Activated T-helper 1 cell treated with Interleukin-2 at 50 U/mL for 16 hours (primary cell): ENCODE results near the gene PMEL.
"Not testable (repeated sequence)": the region's sequence is repeated elsewhere in the genome, so short reads cannot be mapped to it uniquely, and the experiment has no call there.

ENCODE experiments used
- DNase-seq: peaks from one replicate; pipeline ENCODE4 v3.0.0-alpha.2; 2020; ENCODE audit warnings: low read depth

Gene PMEL

GRCh38 chr12:55965941-55966407 lies at the start of gene PMEL:
Gene PMEL (minus strand): TSS chr12:55966042. CDS start chr12:55966011, 31 bp downstream.
- DNase-seq = no peak

GRCh38 chr12:56014205-56014604 lies 48.4 kb upstream of the PMEL start:
- DNase-seq = no peak

- no peak for DNase-seq
Measured at GRCh38 chr12:56013482-56013881, 47.6 kb upstream of the PMEL start.

GRCh38 chr12:56011509-56012090 lies 45.8 kb upstream of the PMEL start:
- no peak for DNase-seq

GRCh38 chr12:56010111-56010570 lies 44.3 kb upstream of the PMEL start:
- DNase-seq = no peak

- DNase-seq = peak; percentile 56
Measured at GRCh38 chr12:56007564-56008559, 42.0 kb upstream of the PMEL start.

- DNase-seq = no peak
Measured at GRCh38 chr12:56004211-56004610, 38.4 kb upstream of the PMEL start.

- not testable (repeated sequence) for DNase-seq
Measured at GRCh38 chr12:56003376-56003775, 37.5 kb upstream of the PMEL start.

GRCh38 chr12:56001487-56002100 lies 35.8 kb upstream of the PMEL start:
- no peak for DNase-seq

GRCh38 chr12:55999999-56000540 lies 34.2 kb upstream of the PMEL start:
- not testable (repeated sequence) for DNase-seq

- not testable (repeated sequence) for DNase-seq
Measured at GRCh38 chr12:55999522-55999921, 33.7 kb upstream of the PMEL start.

GRCh38 chr12:55997535-55997859 lies 31.7 kb upstream of the PMEL start:
- no peak for DNase-seq

- no peak for DNase-seq
Measured at GRCh38 chr12:55996715-55997534, 31.1 kb upstream of the PMEL start, which contains the start of gene SUOX. Gene SUOX (plus strand): TSS chr12:55997276. CDS start chr12:56002222, 4,946 bp downstream.

GRCh38 chr12:55996201-55996714 lies 30.4 kb upstream of the PMEL start:
- peak; percentile 39 for DNase-seq

- no peak for DNase-seq
Measured at GRCh38 chr12:55995366-55995765, 29.5 kb upstream of the PMEL start.

GRCh38 chr12:55993230-55993853 lies 27.5 kb upstream of the PMEL start:
- no peak for DNase-seq

- no peak for DNase-seq
Measured at GRCh38 chr12:55991110-55991509, 25.3 kb upstream of the PMEL start.

- DNase-seq = not testable (repeated sequence)
Measured at GRCh38 chr12:55985976-55986375, 20.1 kb upstream of the PMEL start.

- no peak for DNase-seq
Measured at GRCh38 chr12:55985341-55985740, 19.5 kb upstream of the PMEL start.

- DNase-seq = no peak
Measured at GRCh38 chr12:55984861-55985260, 19.0 kb upstream of the PMEL start.
